Measurements from ENCODE around the gene PIK3CB.

- TF ChIP-seq POLR2A (IDR thresholded peaks at IDR 0.05): no peak
- no peak for TF ChIP-seq CTCF (IDR thresholded peaks at IDR 0.05 in 4 of 5, conservative IDR thresholded peaks at IDR 0.05 in 1 of 5)
These were observed 47.9 kb downstream of the PIK3CB start for GRCh38 chr3:138786788-138787271.
